KMS-11 (cell line): ENCODE data around the gene KCNG4.

Experiments
- H2AFZ ChIP-seq: fragments of 200-600 bp; sonication (generic); 2 replicates; pipeline ENCODE4 v1.6.1; 2016; ENCODE audit warnings: antibody characterized with exemption, mixed run types, low read depth
- H3K27ac ChIP-seq: fragments of 200-600 bp; sonication (generic); 2 replicates; pipeline ENCODE4 v1.6.1; 2016; ENCODE audit warnings: mild to moderate bottlenecking, mixed run types
- H3K27me3 ChIP-seq: fragments of 200-600 bp; sonication (generic); 2 replicates; pipeline ENCODE4 v1.6.1; 2017; ENCODE audit warnings: mild to moderate bottlenecking, low read depth, mixed run types, moderate library complexity; ENCODE audit not compliant: insufficient read depth
- H3K36me3 ChIP-seq: fragments of 200-600 bp; sonication (generic); 2 replicates; pipeline ENCODE4 v1.6.1; 2017; ENCODE audit warnings: mild to moderate bottlenecking, mixed run types; ENCODE audit not compliant: insufficient read depth
- H3K4me1 ChIP-seq: fragments of 200-600 bp; sonication (generic); 2 replicates; pipeline ENCODE4 v1.6.1; 2016; ENCODE audit warnings: mild to moderate bottlenecking, low read depth, mixed run types; ENCODE audit not compliant: poor library complexity, severe bottlenecking
- H3K4me2 ChIP-seq: fragments of 200-600 bp; sonication (generic); 2 replicates; pipeline ENCODE4 v1.7.0; 2016; ENCODE audit warnings: mild to moderate bottlenecking, mixed run types
- H3K4me3 ChIP-seq: fragments of 200-600 bp; sonication (generic); IDR thresholded peaks from 2 replicates; pipeline ENCODE4 v1.6.1; 2017; ENCODE audit warnings: low read depth, low read length, mixed read lengths; ENCODE audit not compliant: insufficient read depth
- H3K79me2 ChIP-seq: fragments of 200-600 bp; sonication (generic); 2 replicates; pipeline ENCODE4 v1.6.1; 2016; ENCODE audit warnings: low read depth, mixed run types; ENCODE audit not compliant: insufficient read depth
- H3K9ac ChIP-seq: fragments of 200-600 bp; sonication (generic); 2 replicates; pipeline ENCODE4 v1.6.1; 2016; ENCODE audit warnings: mild to moderate bottlenecking, mixed run types
- H4K20me1 ChIP-seq: fragments of 200-600 bp; sonication (generic); 2 replicates; pipeline ENCODE4 v1.6.1; 2016; ENCODE audit warnings: mild to moderate bottlenecking, mixed run types; ENCODE audit not compliant: insufficient read depth
- CTCF ChIP-seq: fragments of 200-600 bp; sonication (generic); conservative IDR thresholded peaks from 2 replicates; pipeline ENCODE4 v1.6.1; 2017; ENCODE audit warnings: low read depth, mild to moderate bottlenecking, antibody characterized with exemption, low read length, moderate library complexity, mixed read lengths

The KCNG4 gene

DNA sequence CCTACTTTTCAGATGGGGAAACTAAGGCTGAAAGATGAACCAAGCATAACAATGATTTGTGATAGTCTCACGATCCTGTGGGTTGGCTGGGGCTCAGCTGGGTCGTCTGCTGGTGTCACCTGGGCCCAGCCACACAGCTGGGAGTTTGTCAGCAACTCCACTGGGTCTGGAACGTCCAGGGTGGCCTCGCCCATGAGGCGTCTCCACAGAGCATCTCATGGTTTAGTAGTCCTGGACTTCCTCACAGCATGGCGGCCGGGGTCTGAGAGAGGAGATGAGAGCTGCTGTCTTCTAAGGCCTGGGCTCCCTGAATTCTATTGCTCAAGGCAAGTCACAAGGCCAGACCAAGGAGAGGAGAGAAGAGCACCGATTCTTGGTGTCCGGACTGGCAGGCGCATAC, 30.7 kb upstream of the KCNG4 start:
- peaks cover 40% of the 10 kb centered on the region; the same call in 1 of the 2 replicates for H3K27me3 ChIP-seq
- no peak overlapping the region for H3K4me3 ChIP-seq
- no peaks in the 10 kb centered on the region for H3K36me3 ChIP-seq
- H3K79me2 ChIP-seq, result no peaks in the 10 kb centered on the region
- TF ChIP-seq CTCF, result no peak
- H3K4me2 ChIP-seq, result no peak overlapping the region
- no peak overlapping the region for H2AFZ ChIP-seq
- no peaks in the 10 kb centered on the region for H4K20me1 ChIP-seq
- no peak overlapping the region for H3K9ac ChIP-seq
- no peak overlapping the region for H3K27ac ChIP-seq
- H3K4me1 ChIP-seq, result no peaks in the 10 kb centered on the region

DNA sequence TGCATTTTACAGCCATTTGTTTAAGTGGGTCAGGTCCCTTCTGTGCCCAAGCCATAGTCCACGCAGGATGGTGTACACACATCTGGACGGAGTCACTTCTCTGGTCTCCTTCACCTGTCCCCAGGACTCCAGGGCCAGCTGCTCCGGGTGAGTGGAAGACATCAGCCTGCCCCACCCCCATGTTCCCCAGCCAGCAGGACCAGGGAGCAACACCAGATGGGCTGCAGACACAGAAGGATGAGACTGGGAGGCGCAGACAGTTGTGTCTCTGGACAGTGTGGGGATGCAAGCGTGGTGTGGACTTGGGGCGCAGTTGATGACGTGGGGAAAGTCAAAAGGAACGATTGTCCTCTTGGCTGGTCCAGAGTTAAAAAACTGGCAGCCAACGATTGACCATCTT, 30.3 kb upstream of the KCNG4 start:
- H3K27ac ChIP-seq, result no peak overlapping the region
- H3K36me3 ChIP-seq, result no peaks in the 10 kb centered on the region
- no peak overlapping the region for H3K9ac ChIP-seq
- peaks cover 40% of the 10 kb centered on the region; the same call in 1 of the 2 replicates for H3K27me3 ChIP-seq
- no peak for TF ChIP-seq CTCF
- H3K79me2 ChIP-seq, result no peaks in the 10 kb centered on the region
- H4K20me1 ChIP-seq, result no peaks in the 10 kb centered on the region
- no peak overlapping the region for H3K4me3 ChIP-seq
- no peaks in the 10 kb centered on the region for H3K4me1 ChIP-seq
- no peak overlapping the region for H3K4me2 ChIP-seq
- no peak overlapping the region for H2AFZ ChIP-seq

GRCh38 chr16:84268291-84269040, 28.7 kb upstream of the KCNG4 start:
- H3K4me1 ChIP-seq, result no peaks in the 10 kb centered on the region
- H3K27me3 ChIP-seq, result peaks cover 41% of the 10 kb centered on the region; the same call in 1 of the 2 replicates
- no peak overlapping the region for H3K27ac ChIP-seq
- no peak for TF ChIP-seq CTCF
- H3K4me2 ChIP-seq, result no peak overlapping the region
- H3K36me3 ChIP-seq, result no peaks in the 10 kb centered on the region
- no peak overlapping the region for H2AFZ ChIP-seq
- no peaks in the 10 kb centered on the region for H4K20me1 ChIP-seq
- H3K4me3 ChIP-seq, result no peak overlapping the region
- H3K9ac ChIP-seq, result no peak overlapping the region
- H3K79me2 ChIP-seq, result no peaks in the 10 kb centered on the region

DNA sequence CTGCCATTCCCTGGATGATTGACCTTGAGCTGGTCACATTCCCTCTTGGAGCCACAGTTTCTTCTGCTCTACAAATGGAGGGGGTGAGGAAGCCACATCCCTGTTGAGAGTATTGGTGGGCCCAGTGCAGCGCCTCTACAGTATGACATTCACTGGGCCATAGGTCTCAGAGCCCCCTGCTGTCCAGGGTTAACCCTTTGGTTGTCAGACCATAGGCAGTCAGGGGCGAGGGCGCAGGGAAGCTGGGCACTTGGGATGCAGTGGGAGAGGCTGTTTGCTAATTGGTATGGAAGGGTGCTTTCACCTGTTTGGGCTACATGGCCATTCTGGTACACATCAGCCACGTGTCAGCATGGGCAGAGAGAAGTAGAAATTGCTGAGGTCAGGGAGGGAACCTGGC, 27.6 kb upstream of the KCNG4 start:
- no peak for TF ChIP-seq CTCF
- peaks cover 33% of the 10 kb centered on the region; the same call in 1 of the 2 replicates for H3K27me3 ChIP-seq

More for the DNA sequence above, 27.6 kb upstream of the KCNG4 start:
- Histone ChIP-seq H3K36me3 (no peaks in the 10 kb centered on the region), H3K4me3 (no peak overlapping the region), H3K27ac (no peak overlapping the region), H3K9ac (no peak overlapping the region), H2AFZ (no peak overlapping the region), H3K4me1 (no peaks in the 10 kb centered on the region), H3K79me2 (no peaks in the 10 kb centered on the region), H4K20me1 (no peaks in the 10 kb centered on the region), H3K4me2 (no peak overlapping the region)
